ENCODE measurements around the gene TTC23L.
"Not testable (repeated sequence)": the region's sequence is repeated elsewhere in the genome, so short reads cannot be mapped to it uniquely, and the experiment has no call there.

TTC23L gene

DNA sequence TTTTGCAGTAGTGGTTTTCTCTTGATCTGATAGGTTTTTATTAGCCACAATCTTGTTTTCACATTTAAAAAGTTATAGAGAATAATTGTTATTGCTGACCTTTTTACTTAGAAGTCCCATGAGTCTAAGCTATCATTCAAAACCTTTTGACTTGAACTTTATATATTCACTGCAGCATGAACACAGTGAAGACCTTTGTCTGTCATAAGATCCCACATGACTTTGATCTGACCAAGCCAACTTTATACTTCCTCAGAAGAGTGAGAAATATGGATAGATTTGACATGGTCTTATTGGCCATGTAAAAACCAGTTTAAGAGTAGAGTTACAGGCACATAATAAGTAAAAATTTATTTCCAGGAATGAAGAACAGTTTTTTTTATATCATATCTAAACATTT is 42.3 kb downstream of the TTC23L start:
- DNase-seq: no peak

DNA sequence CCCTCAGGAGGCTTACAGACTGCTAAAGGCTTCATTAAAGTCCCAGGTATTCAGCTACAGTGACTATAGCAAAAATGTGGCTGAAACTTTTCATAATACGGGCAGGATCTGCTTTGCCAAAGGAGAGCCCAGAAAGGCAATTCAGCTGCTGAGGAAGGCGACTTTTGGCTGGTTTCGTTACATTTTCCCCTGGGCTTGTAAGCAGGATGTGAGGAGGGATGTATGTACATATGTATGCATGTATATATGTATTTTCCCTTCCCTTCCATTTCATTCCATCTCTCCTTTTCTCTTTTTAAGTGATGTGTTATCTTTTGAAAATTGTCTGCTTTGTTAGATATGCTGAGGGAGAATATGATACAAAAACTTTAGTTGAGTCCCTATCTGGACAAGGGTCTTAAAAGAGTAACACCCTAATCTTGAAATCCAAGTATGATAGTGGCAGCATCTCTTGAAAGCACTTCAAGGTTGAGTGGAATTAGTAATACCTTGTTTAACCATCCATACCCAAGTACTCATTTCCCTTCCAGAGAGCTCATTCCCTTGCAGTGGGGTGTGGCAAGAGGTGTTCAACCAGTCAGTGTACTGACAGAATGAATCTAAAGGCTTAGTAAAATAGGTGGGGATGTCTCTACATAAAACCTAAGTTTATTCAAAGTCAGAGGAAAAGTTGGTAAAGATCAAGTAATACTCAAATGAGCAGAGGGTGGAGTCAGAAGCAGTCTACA is 47.6 kb downstream of the TTC23L start:
- DNase-seq: no peak

DNA sequence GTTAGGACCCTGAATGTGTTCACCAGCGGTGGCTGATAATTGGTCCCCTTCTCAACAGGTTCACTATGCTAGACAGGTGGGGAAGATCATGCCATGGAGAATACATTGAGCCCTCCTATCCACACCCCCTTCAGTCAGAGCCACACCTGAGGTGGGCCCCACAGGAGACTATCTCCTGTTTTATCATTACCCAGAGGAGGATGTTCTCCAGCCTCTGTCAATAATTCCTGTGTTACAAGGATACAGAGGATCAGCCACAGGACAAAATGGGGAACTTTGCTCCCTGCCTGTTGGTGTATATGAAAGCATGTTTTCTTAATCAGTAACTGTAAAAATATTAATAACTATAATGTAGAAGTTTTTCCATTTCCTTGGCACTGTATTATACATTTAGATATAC is 50.4 kb downstream of the TTC23L start:
- DNase-seq: no peak

DNA sequence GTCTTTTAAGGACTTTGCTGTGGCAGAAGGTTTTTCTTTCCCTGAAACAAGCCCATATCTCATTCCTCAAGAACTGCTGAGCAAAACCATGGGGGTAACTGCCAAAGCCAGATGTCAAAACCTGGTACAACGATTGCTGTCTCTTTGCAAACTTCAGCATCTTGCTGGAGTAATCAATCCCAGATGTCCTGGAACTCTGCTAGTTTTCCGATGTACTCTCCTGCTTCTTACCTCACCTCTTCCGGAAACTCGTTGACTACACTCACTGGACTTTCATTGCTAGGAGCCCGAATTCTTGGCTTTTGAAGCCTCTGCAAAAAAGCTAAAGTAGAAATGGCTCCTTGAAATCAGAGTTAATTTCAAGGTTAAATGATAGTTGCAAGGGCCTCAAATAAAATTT is 53.0 kb downstream of the TTC23L start:
- DNase-seq: no peak

DNA sequence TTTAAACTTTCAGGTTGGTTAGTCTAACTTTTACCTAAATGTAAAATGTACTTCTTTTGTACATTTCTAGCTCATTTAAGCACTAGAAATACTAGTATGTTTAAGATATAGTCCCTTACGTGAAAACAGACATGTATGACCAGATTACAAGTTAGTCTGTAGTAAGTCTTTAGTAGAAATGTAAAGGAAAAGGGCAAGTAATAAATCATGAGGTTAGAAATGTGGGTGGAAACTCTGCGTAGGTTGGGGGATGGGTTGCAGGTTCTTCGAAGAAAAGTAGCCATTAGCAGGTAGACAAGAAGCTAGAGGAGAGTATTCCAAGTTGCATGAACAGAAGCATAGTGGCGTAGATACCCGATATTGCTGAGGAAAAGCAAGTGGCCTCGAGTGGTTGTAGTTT is 53.5 kb downstream of the TTC23L start:
- no peak for DNase-seq

DNA sequence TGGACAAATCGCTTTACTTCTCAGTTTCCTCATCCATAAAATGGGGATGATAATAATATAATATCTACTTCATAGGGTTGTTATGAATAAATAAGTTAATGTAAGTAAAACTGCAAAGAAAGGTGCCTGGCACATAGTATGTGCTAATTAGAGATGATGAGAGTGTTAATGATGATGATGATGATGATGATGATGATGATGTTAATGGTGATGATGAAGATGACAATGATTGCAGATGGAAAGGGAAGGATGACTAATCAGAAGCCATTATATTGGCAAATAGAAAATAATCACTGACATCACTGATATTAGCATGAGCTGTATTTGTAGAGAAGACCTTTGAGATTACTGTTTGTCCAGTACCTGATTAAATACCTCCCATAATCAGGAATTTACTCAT is 55.8 kb downstream of the TTC23L start:
- no peak for DNase-seq

DNA sequence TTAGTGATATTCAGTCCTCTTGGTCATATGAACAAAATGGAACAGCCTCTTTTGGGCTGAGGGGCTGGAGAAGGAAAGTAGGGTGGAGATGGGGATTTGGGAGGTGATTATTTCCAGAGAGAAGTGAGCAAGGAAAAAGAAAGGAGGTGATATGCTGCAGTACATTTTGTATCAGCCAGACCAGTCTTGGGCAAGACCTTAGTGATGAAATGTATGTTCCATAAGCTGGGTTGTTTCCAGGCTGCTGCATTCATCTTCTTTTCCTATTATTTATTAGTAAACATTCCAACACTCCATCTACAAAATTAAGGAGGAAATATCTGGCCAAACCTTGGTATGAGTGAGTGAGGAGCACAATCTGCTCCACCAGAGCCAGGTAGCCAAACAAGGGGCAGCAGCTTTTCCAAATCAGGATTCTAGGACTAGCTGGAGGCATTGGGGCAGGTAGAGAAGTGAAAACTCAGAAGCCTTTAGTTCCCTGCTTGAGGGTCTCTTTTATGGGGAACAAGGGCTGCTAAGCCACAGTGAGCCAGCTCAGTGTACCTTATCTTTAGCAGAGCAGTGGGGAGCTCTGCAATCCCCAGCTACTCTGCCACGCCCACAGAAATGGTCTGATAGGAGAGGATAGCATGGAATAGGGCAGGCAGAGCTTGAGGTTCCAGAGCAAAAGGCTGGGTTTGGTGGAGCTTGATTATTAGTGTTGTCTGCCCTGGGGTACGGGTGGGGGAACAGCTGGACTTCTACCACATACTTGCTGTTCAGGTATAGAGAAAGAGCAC is 56.9 kb downstream of the TTC23L start:
- no peak for DNase-seq

DNA sequence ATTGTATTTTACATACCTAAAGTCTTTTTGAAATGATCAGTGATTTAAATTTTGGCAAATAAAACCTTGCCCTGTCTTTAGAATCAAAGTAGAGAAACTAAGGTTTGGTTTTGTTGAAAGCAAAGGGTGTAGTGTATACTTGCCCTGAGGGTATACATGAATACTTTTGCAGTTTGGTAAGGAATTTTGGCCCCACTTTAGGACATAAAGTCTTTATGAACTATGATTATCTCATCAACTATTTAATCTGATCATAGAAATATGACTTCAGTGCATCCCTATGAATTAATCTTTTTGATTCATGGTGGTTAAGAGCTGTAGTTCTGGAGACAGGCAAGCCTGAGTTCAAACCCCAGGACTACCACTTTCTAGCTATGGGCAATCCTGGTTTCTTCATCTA is 58.7 kb downstream of the TTC23L start:
- no peak for DNase-seq

DNA sequence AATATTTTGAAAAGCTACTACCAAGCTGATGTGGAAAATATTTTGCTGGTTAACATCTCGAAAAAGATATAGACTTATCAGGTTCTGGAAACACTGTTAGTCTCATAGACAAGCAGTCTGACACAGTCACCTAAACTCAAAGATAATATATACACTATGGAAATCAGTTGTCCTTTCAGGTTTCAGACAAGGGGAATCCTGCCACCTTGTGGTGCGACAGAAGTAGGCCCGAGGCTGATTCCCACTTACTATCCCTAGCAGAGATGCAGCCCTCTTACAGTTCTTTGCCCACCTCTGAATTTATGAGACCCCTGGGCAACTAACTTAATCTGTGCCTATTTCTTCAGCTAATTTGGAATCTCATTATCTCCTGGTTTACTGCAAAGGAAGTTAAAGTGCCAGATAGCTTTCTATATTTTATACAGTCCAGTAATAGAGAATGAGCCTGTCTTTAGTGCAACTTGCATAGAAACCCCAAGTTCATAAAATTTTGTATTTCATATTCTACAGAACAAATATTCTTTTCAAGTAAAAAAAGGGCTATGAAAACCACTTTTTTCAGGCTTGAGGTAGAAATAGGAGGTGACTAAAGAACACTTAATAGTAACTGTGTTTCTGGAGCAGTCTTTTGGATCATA is 59.4 kb downstream of the TTC23L start:
- peak; percentile 37 for DNase-seq

DNA sequence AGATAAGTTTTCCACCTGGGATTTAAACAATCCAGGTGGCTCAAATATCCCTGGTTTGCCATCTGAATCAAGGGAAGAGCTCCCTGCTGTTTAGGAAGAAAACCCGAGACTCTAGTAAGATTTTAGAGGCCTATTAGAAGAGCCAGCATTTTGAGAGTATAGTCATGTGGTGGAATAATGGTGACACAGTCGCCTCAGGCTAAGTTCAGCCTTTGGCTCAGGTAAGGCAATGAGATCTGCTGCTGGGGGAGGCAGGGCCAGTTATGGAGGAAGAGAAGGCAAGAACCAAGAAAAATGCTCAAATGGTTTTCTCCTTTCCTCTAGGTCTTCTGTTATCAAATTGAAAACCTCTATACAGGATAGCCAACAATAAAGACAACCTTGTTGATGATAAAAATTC is 60.1 kb downstream of the TTC23L start:
- DNase-seq: no peak

DNA sequence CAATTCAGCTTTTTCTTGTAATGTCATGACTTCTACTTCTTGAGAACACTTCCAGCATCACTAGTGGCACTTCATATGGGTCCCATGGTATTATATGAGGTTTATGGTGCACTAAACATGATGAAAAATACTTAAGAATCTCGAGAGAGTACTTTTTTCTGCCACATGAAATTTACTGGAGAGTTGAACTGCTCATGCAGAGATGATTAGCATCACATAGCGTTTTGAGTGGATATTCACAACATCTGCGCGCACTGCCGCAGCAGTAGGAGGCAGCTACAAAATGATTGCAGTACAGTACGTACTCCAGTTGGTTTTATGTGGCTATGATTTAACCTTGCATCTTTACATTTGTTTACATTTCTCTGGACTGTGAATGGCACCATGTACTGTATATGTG is 61.7 kb downstream of the TTC23L start:
- no peak for DNase-seq

DNA sequence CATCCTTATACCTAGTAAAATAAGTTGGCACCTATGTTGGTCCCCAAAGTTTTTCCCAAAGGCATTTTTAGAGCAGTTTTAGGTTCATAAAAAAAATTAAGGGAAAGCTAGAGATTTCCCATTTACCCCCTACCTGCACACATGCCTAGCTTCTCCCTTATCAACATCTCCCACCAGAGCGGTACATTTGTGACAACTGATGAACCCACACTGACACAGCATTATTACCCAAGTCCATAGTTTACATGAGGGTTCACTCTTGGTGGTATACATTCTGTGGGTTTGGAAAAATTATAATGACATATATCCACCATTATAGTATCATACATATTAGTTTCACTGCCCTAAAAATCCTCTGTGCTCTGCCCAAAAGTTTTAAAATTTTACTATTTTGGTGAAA is 64.3 kb downstream of the TTC23L start:
- DNase-seq: no peak

DNA sequence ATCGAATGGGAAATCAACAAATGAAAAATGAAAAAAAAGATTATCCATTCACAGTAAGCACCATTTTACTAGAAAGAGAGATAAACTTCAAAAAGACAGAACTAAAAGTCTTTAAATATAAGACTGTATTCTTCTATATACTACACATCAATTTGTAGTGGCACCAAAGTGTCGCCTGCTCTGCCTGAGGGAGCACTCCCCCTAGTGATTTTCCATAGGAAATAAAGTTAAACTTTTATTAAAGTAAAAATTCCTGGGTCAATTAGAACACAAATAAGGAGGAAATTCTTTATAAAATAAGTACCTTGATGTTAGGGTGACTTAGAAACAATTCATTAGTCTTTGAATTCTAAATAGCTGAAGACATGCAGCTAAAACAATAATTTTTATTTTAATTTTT is 66.6 kb downstream of the TTC23L start:
- DNase-seq: no peak

DNA sequence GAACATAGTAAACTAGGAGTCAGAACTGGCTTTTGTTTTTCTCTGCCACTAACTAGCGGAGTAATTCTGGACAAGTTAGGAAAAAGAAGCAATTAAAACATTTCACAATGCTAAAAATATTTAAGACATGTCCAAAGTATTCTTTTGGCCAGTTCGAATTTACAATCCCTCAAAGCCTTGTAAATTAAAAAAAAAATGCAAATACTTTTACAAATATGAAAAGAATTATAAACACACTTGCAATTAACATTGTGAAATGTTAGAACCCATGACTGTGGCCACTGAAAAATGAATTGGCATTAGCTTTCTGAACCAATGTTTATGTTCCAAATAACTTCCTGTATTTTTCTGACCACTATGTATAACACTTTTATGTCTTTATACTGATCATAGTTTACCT is 74.1 kb downstream of the TTC23L start:
- no peak for DNase-seq

DNA sequence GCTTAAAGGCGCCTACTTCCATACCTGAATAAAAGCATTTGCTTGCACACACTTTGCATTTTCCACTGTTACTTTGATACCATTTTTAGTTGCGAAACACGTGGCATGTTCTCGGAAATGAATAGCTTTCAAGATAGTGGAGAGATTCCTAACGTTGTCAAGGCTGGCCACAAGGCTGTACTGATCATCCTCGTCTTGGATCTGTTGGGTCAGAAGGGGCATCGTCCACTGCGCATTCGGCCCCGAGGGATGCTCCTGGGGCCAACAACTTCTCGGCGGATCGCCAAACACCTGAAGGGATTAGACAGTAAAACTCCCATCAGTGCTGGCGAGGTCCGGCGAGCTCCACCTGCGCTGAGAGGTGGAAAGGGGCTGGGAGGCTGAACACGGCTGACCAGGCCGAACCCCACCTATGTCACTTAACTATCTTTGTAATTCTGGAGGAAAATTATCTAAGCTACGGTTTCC is 75.7 kb downstream of the TTC23L start:
- DNase-seq: no peak

DNA sequence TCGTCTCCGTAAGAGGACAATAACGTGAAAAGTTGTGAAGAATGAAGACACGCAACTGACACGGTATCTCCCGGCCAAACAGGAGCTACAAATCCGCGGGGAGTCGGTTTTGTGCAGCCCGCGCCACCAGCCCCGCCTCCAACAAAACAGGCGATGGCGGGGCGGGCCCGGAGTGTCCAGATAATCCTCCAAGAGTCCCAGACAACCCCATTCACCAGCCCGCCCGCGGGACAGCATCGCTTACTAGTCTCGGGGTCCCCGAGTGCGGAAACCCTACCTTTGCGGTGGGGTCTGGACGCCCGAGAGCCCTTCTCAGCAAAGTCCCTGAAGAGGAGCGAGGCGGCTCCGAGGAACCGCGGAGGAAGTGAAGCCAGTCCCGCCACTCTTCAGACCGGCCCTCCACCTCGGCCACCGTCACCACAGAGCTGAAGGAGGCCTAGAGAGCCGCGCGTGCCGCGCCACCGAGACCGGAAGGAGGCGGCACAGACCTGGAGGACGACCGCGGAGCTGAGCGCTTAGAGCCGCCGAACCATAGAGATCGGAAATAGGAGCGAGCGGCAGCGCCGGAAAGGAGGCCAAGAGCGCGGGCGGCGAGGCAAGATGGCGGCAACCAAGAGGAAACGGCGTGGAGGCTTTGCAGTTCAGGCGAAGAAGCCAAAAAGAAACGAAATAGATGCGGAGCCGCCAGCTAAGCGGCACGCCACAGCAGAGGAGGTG is 76.3 kb downstream of the TTC23L start, which contains the start of the genes BRIX1 and RAD1:
Gene BRIX1, plus strand, starts transcription at position 573 of the 717 bp plus-strand sequence. Its CDS starts 28 bp downstream, at position 601.
Gene RAD1, minus strand, starts transcription at position 366 of the 717 bp plus-strand sequence. CDS start 612 bp downstream, outside the sequence.
- peak; percentile 93 for DNase-seq

DNA sequence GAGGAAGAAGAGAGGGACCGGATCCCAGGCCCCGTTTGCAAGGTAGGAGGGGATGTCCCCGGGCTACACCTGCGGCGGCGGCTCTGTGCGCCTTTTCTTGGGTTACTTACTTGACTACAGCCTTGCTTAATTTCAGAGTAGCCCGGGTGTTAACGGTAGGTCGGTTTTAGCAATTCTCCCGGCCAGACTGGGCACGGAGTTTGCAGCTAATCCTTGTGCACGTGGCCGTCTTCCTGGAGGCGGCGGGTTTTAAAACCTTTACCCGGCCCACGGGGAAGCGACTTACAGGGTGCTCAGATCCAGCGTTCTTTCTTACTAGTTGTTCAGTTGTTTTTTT is 76.9 kb downstream of the TTC23L start:
- DNase-seq: no peak

DNA sequence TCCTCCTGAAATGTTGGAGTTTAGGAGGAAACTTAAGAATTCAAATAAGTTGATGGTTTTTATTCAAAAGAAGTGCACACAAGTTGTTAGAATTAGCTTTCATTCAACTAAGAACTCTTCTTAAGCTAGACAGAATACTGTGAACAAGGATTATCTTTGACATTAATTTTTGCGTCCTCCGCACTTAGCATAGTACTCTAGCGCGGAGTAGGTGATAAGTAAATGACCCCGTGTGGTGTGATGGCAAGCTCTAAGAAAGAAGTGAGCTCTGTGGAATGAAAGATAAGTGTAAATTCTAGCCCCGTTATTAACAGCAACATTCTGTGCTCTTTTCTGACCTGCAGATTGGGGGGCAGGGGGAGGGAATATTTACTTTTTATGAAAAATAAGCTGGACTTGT is 77.6 kb downstream of the TTC23L start:
- DNase-seq: no peak

DNA sequence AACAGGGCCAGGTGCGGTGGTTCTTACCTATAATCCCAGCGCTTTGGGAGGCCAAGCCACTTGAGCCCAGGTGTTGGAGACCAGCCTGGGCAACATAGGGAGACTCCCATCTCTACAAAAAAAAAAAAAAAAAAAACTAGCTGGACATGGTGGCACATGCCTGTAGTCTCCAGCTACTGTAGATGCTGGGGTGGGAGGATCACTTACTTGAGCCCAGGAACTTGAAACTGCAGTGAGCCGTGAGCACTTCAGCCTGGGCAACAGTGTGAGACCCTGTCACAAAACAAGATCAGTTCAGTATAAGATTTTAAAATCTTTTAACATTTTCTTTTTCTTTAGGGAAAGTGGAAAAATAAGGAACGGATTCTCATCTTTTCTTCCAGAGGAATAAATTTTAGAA is 79.1 kb downstream of the TTC23L start:
- DNase-seq: no peak

DNA sequence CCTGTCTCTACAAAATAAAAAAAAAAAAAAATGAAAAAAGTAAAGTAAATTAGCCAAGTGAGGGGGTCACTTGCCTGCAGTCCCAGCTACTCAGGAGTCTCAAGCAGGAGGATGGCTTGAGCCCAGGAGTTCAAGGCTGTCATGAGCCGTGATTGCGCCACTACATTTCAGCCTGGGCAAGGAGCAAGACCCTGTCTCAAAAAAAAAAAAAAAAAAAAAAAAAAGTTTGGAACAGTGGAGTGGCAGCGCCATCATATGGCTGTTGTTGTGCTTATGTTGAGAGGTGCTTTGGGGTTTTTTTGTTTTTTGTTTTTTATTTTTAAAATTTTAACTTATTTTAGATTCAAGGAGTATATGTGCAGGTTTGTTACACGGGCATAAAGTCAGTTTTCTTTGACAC is 80.1 kb downstream of the TTC23L start:
- no peak for DNase-seq

DNA sequence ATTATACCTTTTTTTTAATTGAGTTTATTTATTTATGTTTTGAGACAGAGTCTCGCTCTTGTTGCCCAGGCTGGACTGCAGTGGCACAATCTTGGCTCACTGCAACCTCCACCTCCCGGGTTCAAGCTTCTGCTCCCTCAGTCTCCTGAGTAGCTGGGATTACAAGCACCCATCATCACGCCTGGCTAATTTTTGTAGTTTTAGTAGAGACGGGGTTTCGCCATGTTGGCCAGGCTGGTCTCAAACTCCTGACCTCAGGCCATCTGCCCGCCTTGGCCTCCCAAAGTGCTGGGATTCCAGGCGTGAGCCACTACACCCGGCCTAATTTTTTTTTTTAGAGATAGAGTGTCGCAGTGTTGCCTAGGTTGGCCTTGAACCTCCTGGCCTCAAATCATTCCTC is 84.3 kb downstream of the TTC23L start:
- DNase-seq: not testable (repeated sequence)

DNA sequence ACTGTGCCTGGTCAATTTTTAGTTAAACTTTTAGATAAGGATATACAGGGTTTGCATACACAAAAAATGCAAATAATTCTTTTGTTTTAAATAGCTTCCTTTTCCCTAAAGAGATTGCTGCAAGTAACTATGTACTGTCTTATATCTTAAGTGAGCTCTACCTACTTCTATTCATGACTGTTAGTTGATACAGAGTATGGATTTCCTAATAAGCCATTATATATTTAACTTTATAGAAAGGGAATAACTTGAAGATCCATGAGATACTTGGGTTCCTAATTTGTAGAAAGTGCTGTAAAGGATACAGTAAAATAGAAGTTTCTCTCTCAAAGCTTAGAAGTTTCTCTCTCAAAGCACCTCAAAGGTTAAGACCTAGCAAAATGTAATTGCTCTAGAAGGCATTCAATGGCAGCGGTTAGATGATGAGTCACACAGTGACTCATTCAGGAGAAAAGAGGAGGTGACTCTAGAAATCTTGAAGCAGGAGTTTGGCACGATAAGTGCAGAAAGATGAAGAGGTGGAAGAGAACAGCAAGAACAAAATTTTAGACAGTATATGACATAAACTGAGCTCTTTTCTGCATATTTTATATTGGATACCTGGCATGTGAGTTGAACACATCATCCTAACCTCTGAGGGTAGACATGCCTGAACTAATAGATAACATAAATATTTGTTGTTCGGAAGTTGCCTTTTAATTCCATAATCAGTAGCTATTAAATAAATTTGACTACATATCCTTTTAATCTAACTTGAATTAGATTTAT is 84.9 kb downstream of the TTC23L start:
- DNase-seq: no peak

DNA sequence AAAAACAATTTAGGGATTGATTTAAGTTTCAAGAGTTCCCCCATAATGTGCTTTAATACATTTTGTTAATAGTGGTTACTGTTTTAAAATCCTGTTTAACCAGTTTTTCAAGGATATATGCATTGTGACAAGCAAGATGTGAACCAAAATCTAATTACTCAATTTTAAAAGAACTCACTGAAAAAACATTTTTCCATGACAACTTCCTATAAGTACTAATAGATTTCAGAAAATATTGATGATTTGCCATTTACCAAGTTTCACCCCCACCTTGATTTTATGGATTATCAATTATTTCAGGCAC is 85.5 kb downstream of the TTC23L start:
- no peak for DNase-seq
